HepG2 (cell line): Measurements from ENCODE around the gene CDC6. TPM values are rescaled to one million over a fixed set of nuclear protein-coding genes. Genes with fewer than 3 reads are reported as not detected.

ENCODE experiments used
- ELK4 ChIP-seq: sonication (generic); formaldehyde crosslinking; IDR thresholded peaks from 2 replicates; pipeline ENCODE4 v1.9.0; 2021; ENCODE audit warnings: missing genetic modification reagents, borderline replicate concordance
- ESRRA ChIP-seq: sonication (generic); formaldehyde crosslinking; IDR thresholded peaks from 2 replicates; pipeline ENCODE4 v1.5.1; 2020; ENCODE audit warnings: mild to moderate bottlenecking, low read depth, missing genetic modification reagents
- ETS1 ChIP-seq: sonication (generic); formaldehyde crosslinking; IDR thresholded peaks from 2 replicates; pipeline ENCODE4 v1.4.0; 2020; ENCODE audit warnings: missing genetic modification reagents
- GFI1 ChIP-seq: sonication (generic); formaldehyde crosslinking; IDR thresholded peaks from 2 replicates; pipeline ENCODE4 v1.5.0; 2020; ENCODE audit warnings: missing genetic modification reagents, mild to moderate bottlenecking, borderline replicate concordance
- HNRNPK ChIP-seq: fragments of 200-400 bp; formaldehyde crosslinking; IDR thresholded peaks from 2 replicates; pipeline ENCODE4 v1.6.1; 2018; ENCODE audit warnings: low read length, low read depth, moderate library complexity, mild to moderate bottlenecking; ENCODE audit not compliant: poor library complexity, severe bottlenecking
- ISL2 ChIP-seq: sonication (generic); formaldehyde crosslinking; IDR thresholded peaks from 2 replicates; pipeline ENCODE4 v1.5.0; 2020; ENCODE audit warnings: missing genetic modification reagents
- MAFK ChIP-seq, 2 experiments: IDR thresholded peaks in 1 of 2; conservative IDR thresholded peaks in 1 of 2; 2 replicates each; pipeline ENCODE4 v1.6.1; 2011; ENCODE audit warnings: improper control_type of control experiment in 2 of 2, low read length in 2 of 2
- MTA3 ChIP-seq: sonication (generic); formaldehyde crosslinking; IDR thresholded peaks from 2 replicates; pipeline ENCODE4 v1.4.0; 2020; ENCODE audit warnings: missing genetic modification reagents
- NR3C1 ChIP-seq: sonication (generic); formaldehyde crosslinking; IDR thresholded peaks from 2 replicates; pipeline ENCODE4 v1.4.0; 2020; ENCODE audit warnings: missing genetic modification reagents
- PRDM15 ChIP-seq: sonication (generic); formaldehyde crosslinking; IDR thresholded peaks from 2 replicates; pipeline ENCODE4 v1.4.0; 2020; ENCODE audit warnings: missing genetic modification reagents
- SMAD9 ChIP-seq: sonication (generic); formaldehyde crosslinking; IDR thresholded peaks from 2 replicates; pipeline ENCODE4 v1.5.1; 2020; ENCODE audit warnings: mild to moderate bottlenecking, missing genetic modification reagents
- SMC3 ChIP-seq: IDR thresholded peaks from 2 replicates; pipeline ENCODE4 v1.6.1; 2011; ENCODE audit warnings: low read length, improper control_type of control experiment
- SRSF1 ChIP-seq: fragments of 200-400 bp; formaldehyde crosslinking; optimal IDR thresholded peaks from 2 replicates; pipeline ENCODE3; 2017; ENCODE audit warnings: mild to moderate bottlenecking, low read depth, low read length, moderate library complexity
- ZFP1 ChIP-seq: IDR thresholded peaks from 2 replicates; pipeline ENCODE4 v1.6.1; 2016
- ZNF251 ChIP-seq: sonication (generic); formaldehyde crosslinking; IDR thresholded peaks from 2 replicates; pipeline ENCODE4 v1.9.0; 2021; ENCODE audit warnings: mild to moderate bottlenecking, missing genetic modification reagents
- ZNF605 ChIP-seq: sonication (generic); formaldehyde crosslinking; IDR thresholded peaks from 2 replicates; pipeline ENCODE4 v1.8.0; 2022; ENCODE audit warnings: mild to moderate bottlenecking, missing genetic modification reagents
- ZNF710 ChIP-seq: sonication (generic); formaldehyde crosslinking; IDR thresholded peaks from 2 replicates; pipeline ENCODE4 v1.5.0; 2020; ENCODE audit warnings: mild to moderate bottlenecking, missing genetic modification reagents, borderline replicate concordance
- polyA plus RNA-seq, 8 experiments: library from polyadenylated mRNA; depleted of rRNA in 3 of 8; stranded (reverse) in 7 of 8; unstranded in 1 of 8; fragments of >200 nt; fragmentation: Illumina TruSeq in 4 of 8; extraction: Trizol in 4 of 8; gene quantifications; 2 replicates each; pipeline versions ENCODE4 v1.2.1 to v1.2.3, GENCODE V29; 2011 to 2016; ENCODE audit warnings: low read depth in 4 of 8, missing spikeins in 1 of 8, mixed read lengths in 1 of 8; ENCODE audit not compliant: insufficient read depth in 1 of 8
- total RNA-seq, 5 experiments: library from RNA; depleted of rRNA; stranded (reverse); fragments of >200 nt; fragmentation: Illumina TruSeq; extraction: Trizol; gene quantifications; 2 replicates each; pipeline ENCODE4 v1.2.3, GENCODE V29; 2016; ENCODE audit warnings: low read depth in 1 of 5

The CDC6 gene
- total and polyA plus RNA-seq, 2 of the 13 experiments (the other 11 are each of a cell fraction or from before 2014, with no cell fraction given): 17.4 to 114 TPM

- TF ChIP-seq ISL2 (CRISPR knock-in tag) (peak; percentile 52; the same call in 1 of the 2 replicates), PRDM15 (peak; percentile 56; the same call in 1 of the 2 replicates), ZNF605 (0 out of 2 replicates have a peak, but pooled peaks have one; percentile 54), SMAD9 (CRISPR knock-in tag) (no peak), ZNF710 (peak; percentile 56), GFI1 (CRISPR knock-in tag) (peak; percentile 75), SMC3 (no peak), ELK4 (CRISPR knock-in tag) (no peak), MTA3 (CRISPR knock-in tag) (no peak), HNRNPK (peak; percentile 40), MAFK (conservative IDR thresholded peaks at IDR 0.05 in 1 of 2, IDR thresholded peaks at IDR 0.05 in 1 of 2; ENCODE audit: low read length in 2 of 2) (no peak), ETS1 (CRISPR knock-in tag) (peak; percentile 46; the same call in 1 of the 2 replicates), ESRRA (peak; percentile 48; the same call in 1 of the 2 replicates), ZNF251 (CRISPR knock-in tag) (0 out of 2 replicates have a peak, but pooled peaks have one; percentile 40), SRSF1 (peak; percentile 80), NR3C1 (CRISPR knock-in tag) (no peak), ZFP1 (no peak)
Observed at GRCh38 chr17:40345161-40345993, 57.7 kb downstream of the CDC6 start (continued).
